Measurements from ENCODE around the gene NOXO1. TPM values are rescaled to one million over a fixed set of nuclear protein-coding genes. Genes with fewer than 3 reads are reported as not detected.

NOXO1 gene
- total and polyA plus RNA-seq, 9 of the 15 experiments (the other 6 are each of a cell fraction or from before 2014, with no cell fraction given) = not detected

DNA sequence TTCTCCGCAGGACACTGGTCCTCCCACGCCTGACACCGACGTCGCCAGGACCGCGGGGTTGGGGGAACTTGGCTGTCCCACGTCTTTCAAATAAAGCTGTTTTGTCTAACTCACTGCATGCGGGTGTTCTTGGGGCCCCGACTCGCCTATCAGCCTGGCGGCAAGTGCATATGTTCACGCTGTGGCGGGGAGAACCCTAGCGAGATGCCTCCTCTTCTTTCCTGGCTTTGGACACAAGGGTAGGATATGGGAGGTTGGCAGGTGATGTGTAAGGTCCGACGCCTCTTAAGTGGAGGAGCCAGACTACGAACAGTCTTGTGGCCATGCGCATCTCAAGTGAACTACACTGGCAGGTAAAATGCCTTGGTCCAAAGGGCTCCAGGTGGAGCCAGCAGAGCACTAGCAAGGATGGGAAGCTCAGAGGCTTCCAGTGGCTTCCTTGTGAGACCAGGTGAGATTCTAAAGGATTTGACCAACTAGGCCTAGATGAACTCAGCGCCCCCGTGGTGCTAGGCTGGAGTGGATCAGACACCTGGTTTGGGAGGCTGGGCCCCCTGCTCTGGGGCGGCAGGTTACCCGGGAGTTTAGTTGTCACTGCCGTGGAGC lies 15.8 kb downstream of the NOXO1 start (continued):
- TF ChIP-seq ZC3H4 (CRISPR knock-in tag; IDR thresholded peaks at IDR 0.05; ENCODE audit: borderline replicate concordance) (0 out of 2 replicates have a peak, but pooled peaks have one; percentile 71), ZBTB1 (CRISPR knock-in tag; IDR thresholded peaks at IDR 0.05; ENCODE audit: borderline replicate concordance, low read depth) (0 out of 2 replicates have a peak, but pooled peaks have one; percentile 14), POLR2AphosphoS5 (IDR thresholded peaks at IDR 0.05; ENCODE audit: control insufficient read depth, insufficient read depth, low read depth, low read length) (0 out of 2 replicates have a peak, but pooled peaks have one; percentile 21), RERE (CRISPR knock-in tag; IDR thresholded peaks at IDR 0.05; ENCODE audit: borderline replicate concordance) (peak; percentile 5; the same call in 1 of the 2 replicates), EGR1 (conservative IDR thresholded peaks at IDR 0.05) (peak; percentile 32), ZNF232 (CRISPR knock-in tag; IDR thresholded peaks at IDR 0.05) (no peak), FOXK1 (CRISPR knock-in tag; IDR thresholded peaks at IDR 0.05; ENCODE audit: borderline replicate concordance) (no peak)

Data from K562 (cell line).